A549 treated with ZK216348 at 1 μM for 4 hours (cell line): Measurements from ENCODE around the gene KRTAP21-2. TPM values are rescaled to one million over a fixed set of nuclear protein-coding genes. Genes with fewer than 3 reads are reported as not detected.

Experiments used
- total RNA-seq: library from RNA; stranded (reverse); fragments of 200-300 nt; extraction: Qiagen RNA extraction; gene quantifications from 5 replicates; pipeline ENCODE4 v1.2.3, GENCODE V29; 2022; ENCODE audit warnings: low read depth

The KRTAP21-2 gene
- total RNA-seq, result not detected in 5 replicates

DNA sequence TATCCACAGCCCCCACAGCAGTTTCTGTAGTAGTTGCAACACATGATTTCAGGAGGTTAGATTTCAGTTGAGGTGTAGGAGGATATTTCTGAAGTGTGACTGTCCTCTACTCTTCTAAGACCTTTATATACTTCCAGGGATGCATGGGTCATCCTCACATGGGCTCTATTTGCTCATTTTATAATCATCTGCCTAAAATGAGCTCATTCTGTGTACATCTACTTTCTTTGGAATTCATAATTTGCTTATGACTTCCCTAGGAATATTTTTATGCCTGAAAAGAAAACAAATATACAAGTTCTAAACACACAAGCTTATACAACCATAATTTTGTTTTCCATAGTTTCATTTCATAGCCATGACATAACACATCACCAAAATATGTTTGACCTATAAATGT, at the start of gene KRTAP21-2:
TSS of gene KRTAP21-2 (minus strand) at position 101 of the 400 bp plus-strand sequence. CDS start at position 44, 57 bp downstream.

GRCh38 chr21:30755328-30755727, 8.3 kb upstream of the KRTAP21-2 start, which contains the start of gene KRTAP21-1:
KRTAP21-1 (minus strand) TSS chr21:30755428; CDS start chr21:30755378, 50 bp downstream.

GRCh38 chr21:30718239-30718909, 28.7 kb downstream of the KRTAP21-2 start, which contains the start of gene KRTAP21-3:
KRTAP21-3 (minus strand) TSS chr21:30718777; CDS start chr21:30718759, 18 bp downstream.

Other genes with a start within 250 kb of the KRTAP21-2 start
- not detected in 5 replicates for gene KRTAP19-5, start 245.1 kb downstream of the KRTAP21-2 start, total RNA-seq
- gene KRTAP19-6, start 205.4 kb downstream of the KRTAP21-2 start, total RNA-seq, result not detected in 5 replicates
- gene KRTAP19-7, start 185.9 kb downstream of the KRTAP21-2 start, total RNA-seq, result not detected in 5 replicates
- gene KRTAP22-2, start 156.9 kb downstream of the KRTAP21-2 start, total RNA-seq, result not detected in 5 replicates
- not detected in 5 replicates for gene KRTAP6-3, start 154.8 kb downstream of the KRTAP21-2 start, total RNA-seq
- not detected in 5 replicates for gene KRTAP6-2, start 148.4 kb downstream of the KRTAP21-2 start, total RNA-seq
- gene KRTAP22-1, start 146.2 kb downstream of the KRTAP21-2 start, total RNA-seq, result not detected in 5 replicates
- gene KRTAP6-1, start 133.3 kb downstream of the KRTAP21-2 start, total RNA-seq, result not detected in 5 replicates
- gene KRTAP20-1, start 130.8 kb downstream of the KRTAP21-2 start, total RNA-seq, result not detected in 5 replicates
- not detected in 5 replicates for gene KRTAP20-4, start 126.6 kb downstream of the KRTAP21-2 start, total RNA-seq
- gene KRTAP20-2, start 112.1 kb downstream of the KRTAP21-2 start, total RNA-seq, result not detected in 5 replicates
- gene KRTAP20-3, start 104.4 kb downstream of the KRTAP21-2 start, total RNA-seq, result not detected in 5 replicates
- gene KRTAP21-3, start 28.5 kb downstream of the KRTAP21-2 start, total RNA-seq, result not detected in 5 replicates
- not detected in 5 replicates for gene KRTAP21-1, start 8.2 kb upstream of the KRTAP21-2 start, total RNA-seq
- gene KRTAP8-1, start 66.0 kb upstream of the KRTAP21-2 start, total RNA-seq, result not detected in 5 replicates
- not detected in 5 replicates for gene KRTAP7-1, start 82.5 kb upstream of the KRTAP21-2 start, total RNA-seq
- not detected in 5 replicates for gene KRTAP11-1, start 134.3 kb upstream of the KRTAP21-2 start, total RNA-seq